IPS DF 6.9 (cell line): Measurements from ENCODE around the gene NFIB.

Experiments
- DNase-seq: peaks from one replicate; pipeline ENCODE4 v3.0.0-alpha.2; 2013; ENCODE audit warnings: low read depth, low spot score
- H3K27ac ChIP-seq: one replicate; pipeline ENCODE4 v1.5.1; 2013; ENCODE audit warnings: low read length, control low read depth
- H3K27me3 ChIP-seq: 2 replicates; pipeline ENCODE4 v1.6.1; 2013; ENCODE audit warnings: mild to moderate bottlenecking, low read length; ENCODE audit not compliant: control insufficient read depth, insufficient read depth
- H3K36me3 ChIP-seq: 2 replicates; pipeline ENCODE4 v1.6.1; 2013; ENCODE audit warnings: low read length; ENCODE audit not compliant: control insufficient read depth, insufficient read depth
- H3K4me1 ChIP-seq: 2 replicates; pipeline ENCODE4 v1.6.1; 2013; ENCODE audit warnings: low read length; ENCODE audit not compliant: control insufficient read depth, insufficient read depth
- H3K4me3 ChIP-seq: 2 replicates; pipeline ENCODE4 v1.5.1; 2013; ENCODE audit warnings: mild to moderate bottlenecking, low read length
- H3K9me3 ChIP-seq: 2 replicates; pipeline ENCODE4 v1.6.1; 2013; ENCODE audit warnings: low read length, inconsistent platforms; ENCODE audit not compliant: control insufficient read depth, insufficient read depth
- WGBS: extraction: QIAGEN DNeasy Blood & Tissue Kit; methylation state at CpG from one replicate; pipeline ENCODE4 v1.1.7; 2013; ENCODE audit warnings: mixed read lengths, missing lambda C conversion rate; ENCODE audit not compliant: insufficient read length, insufficient coverage; 5-methylcytosine and 5-hydroxymethylcytosine counted together

NFIB gene

DNA sequence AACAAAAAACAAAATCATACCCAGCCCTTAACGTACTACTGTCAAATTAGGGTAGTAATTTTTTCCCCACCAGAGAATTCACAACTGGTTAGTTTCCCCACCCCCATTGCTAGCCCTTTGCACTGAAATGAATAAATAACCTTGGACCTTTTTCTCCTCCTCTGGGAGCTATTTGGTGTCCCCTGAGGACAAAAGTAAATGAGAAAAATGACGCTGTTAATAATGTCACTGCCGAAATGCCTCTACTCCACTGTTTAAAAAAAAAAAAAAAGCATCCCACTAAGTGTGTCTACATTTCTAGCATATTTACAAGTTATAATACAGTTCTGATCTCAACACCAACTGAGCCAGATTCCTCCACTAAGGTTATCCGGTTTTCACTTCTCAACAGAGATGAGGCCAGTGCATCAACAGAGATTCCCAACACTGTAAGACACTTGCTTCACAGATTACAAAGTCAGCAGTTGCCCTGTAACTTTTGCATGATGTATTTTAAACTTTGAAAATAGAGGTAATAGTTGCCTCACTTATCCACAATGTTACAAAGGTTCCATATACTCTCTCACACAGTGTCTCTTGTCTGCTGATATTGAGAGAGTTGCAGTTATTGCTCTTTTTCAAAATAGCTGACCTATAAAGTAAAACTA lies 5.1 kb upstream of the NFIB start:
- H3K4me1 ChIP-seq = peaks cover 5% of the 10 kb centered on the region; the same call in 1 of the 2 replicates
- no peaks in the 10 kb centered on the region for H3K9me3 ChIP-seq
- no peak overlapping the region for H3K4me3 ChIP-seq
- no peaks in the 10 kb centered on the region for H3K27me3 ChIP-seq
- WGBS = no CpG with 5 or more reads among the region's 4 CpGs
- DNase-seq = no peak
- H3K36me3 ChIP-seq = no peaks in the 10 kb centered on the region
- H3K27ac ChIP-seq = no peak overlapping the region

DNA sequence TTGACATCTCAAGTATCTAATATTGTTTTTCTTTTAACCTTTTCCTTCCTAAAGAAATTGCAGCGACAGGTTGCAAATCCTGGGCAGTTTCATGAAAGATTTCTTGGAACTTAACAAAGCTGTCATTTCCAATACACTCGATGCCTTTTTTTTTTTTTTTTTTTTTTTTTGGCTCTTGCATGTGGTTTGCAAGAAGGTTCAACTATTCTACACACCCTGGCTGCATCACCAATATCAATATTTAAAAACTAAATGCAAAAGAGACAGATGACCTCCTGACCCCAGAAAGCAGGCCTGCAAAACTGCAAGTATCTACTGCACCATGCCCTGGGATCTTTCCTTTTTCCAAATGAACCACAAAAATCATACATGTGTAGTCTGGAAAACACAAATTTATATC lies 4.4 kb upstream of the NFIB start:
- H3K27me3 ChIP-seq = no peaks in the 10 kb centered on the region
- no peak overlapping the region for H3K27ac ChIP-seq
- no peaks in the 10 kb centered on the region for H3K9me3 ChIP-seq
- peaks cover 5% of the 10 kb centered on the region; the same call in 1 of the 2 replicates for H3K4me1 ChIP-seq
- no peak overlapping the region for H3K4me3 ChIP-seq
- WGBS = no CpG with 5 or more reads among the region's 2 CpGs
- H3K36me3 ChIP-seq = no peaks in the 10 kb centered on the region
- DNase-seq = no peak

DNA sequence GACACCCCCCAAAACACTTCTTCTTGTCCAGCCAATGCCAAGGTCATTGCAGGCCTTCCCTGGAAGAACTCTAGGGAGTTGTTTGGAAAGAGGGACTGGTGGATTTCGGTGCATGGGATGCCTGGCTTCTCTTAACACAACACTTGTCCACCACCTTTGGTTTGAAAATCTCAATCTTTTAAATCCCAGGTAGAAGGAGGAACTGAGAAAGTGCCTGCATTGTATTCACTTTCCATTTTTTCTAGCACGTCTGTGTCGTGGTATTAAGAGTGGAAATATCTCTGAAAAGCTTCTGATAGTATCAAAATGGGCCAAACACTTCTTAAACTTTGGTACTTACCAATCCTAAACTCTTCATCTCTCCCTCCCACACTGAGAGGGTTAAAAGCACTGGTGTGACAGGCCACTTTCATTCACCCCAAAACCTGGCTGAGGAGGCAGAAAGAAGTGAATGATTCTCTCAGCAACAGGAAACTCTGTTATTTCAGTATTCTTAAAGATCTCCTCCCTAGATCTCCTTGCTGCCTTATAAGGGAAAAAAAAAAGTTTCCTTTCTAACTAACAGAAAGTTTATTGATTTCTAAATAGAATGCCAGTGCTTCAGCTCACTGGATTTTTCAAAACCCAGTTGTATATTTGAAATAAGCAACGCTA lies 3.9 kb upstream of the NFIB start:
- H3K27me3 ChIP-seq = no peaks in the 10 kb centered on the region

DNA sequence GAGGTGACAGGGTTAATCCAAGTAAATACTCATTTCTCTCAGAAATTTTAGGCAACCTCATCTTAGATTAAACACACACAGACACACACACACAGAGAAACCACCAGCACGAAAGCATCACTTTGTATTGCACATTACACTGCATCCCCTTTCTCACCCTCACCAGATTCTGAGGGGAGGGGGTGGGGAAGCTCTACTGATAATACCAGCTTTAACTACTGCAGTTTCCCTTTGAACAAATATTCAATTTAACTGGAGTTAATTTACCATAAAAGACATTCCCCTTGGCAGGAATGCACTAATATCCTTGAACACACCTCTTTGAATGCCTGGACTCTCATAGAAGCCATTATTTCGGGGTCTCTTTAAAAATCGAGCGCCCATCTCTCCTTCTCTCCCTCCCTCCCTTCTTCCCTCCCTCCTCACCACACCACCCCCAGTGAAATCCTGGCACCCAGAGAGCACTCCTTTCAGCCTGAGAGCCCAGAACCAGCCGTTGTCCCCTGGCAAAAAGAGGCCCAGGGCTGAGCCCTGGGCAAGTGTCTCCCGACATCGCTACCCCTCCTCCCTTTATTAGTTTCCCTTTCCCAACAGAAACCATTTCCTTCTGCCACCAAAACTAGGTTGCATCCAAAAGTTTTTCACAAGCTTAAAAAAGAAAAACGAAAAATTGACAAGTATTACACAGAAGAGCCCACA lies 2.8 kb upstream of the NFIB start:
- no CpG with 5 or more reads among the region's 8 CpGs for WGBS
- H3K4me1 ChIP-seq = peaks cover 5% of the 10 kb centered on the region; the same call in 1 of the 2 replicates

More for the DNA sequence above, 3.9 kb upstream of the NFIB start:
- Histone ChIP-seq H3K9me3 (no peaks in the 10 kb centered on the region), H3K4me1 (peaks cover 5% of the 10 kb centered on the region; the same call in 1 of the 2 replicates), H3K27ac (no peak overlapping the region), H3K36me3 (no peaks in the 10 kb centered on the region), H3K4me3 (no peak overlapping the region)
- DNase-seq = no peak
- no CpG with 5 or more reads among the region's 4 CpGs for WGBS

DNA sequence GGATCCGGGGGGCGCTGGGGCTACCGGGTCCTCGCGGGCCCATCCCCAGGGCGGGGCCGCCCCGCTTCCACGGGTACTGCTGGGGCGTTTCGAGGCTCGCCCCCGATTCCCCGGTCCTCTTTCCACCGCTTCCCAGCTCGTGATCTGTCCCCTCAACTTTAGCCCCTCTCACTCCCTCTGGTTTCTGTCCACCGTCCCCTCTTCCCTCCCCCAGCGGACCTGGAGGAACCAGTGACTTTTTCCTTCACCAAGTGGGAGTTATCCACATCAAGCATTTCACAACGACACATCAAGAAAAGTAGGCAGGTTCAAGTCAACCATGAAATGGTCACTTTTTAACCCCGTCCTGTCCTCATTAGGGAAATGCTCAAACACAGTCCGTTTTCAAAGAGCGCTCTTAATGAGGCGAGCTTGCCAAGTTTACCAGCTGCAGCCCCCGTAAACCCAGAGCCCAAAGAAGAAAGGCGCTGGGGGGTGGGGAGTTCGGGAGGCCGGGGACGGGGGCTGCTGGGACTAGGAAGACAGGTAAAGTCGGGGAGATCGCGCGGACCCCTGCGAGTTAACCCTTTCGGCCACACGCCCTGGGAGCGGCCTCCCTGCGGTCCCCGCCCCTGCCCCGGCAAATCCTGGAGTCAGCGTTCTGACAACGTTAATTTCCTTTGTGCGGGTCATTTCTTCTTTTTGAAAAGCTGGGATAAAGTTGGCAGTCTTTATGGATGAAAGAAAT lies 2.1 kb upstream of the NFIB start:
- WGBS = no CpG with 5 or more reads among the region's 42 CpGs
- H3K4me1 ChIP-seq = peaks cover 5% of the 10 kb centered on the region; the same call in 1 of the 2 replicates
- H3K27ac ChIP-seq = no peak overlapping the region
- H3K9me3 ChIP-seq = no peaks in the 10 kb centered on the region
- H3K36me3 ChIP-seq = no peaks in the 10 kb centered on the region
- no peak for DNase-seq
- H3K27me3 ChIP-seq = no peaks in the 10 kb centered on the region
- H3K4me3 ChIP-seq = peak overlapping the region; percentile 90; the same call in 1 of the 2 replicates

More for the DNA sequence above, 2.8 kb upstream of the NFIB start:
- H3K27ac ChIP-seq = no peak overlapping the region
- H3K9me3 ChIP-seq = no peaks in the 10 kb centered on the region
- peak overlapping the region; percentile 90; the same call in 1 of the 2 replicates for H3K4me3 ChIP-seq
- no peaks in the 10 kb centered on the region for H3K27me3 ChIP-seq
- H3K36me3 ChIP-seq = no peaks in the 10 kb centered on the region
- no peak for DNase-seq

DNA sequence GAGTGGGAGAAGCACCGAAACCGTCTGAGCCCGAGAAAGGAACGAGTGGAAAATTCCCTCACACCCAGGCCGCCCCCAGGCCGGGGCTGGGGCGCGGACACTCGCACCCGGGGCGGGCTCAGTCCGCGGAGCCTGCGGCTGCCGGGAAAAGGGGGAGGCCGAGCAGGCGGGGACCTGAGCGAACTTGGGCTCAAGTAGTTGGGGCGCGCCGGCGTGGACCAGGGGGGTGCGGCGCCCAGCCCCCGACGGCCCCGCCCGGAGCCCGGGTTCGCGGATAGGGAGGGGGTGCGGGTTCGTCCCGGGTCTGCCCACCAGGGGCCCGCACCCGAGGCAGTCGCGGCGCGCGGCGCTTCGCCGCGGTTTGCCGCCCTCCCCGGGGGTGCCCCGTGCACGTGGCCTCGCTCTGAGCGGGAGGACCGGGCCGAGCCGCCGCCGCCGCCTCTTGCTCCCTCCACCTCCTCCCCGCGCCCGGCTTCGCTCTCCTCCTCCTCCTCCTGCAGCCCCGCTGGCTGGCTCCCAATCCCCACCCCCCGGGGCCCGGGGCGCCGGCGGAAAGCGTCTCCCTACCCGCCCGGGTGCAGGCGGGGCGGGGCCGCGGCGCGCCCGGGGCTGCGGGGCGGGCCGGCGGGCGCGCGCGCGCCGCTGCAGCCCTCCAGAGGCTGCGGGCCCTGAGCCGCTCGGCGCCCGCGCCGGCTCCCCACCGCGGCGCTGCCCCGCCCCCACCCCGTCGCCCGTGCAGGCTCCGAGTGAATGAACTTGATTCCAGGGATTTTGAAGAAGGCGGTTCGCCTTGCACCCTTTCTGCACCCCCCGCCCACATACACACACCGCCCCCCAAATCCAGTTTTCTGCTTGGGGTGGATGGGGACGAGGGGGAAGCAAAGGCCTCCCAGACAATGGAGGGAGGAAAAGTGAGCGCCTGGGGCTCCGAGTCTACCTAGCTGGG lies 1.3 kb upstream of the NFIB start:
- no CpG with 5 or more reads among the region's 109 CpGs for WGBS
- Histone ChIP-seq H3K27me3 (no peaks in the 10 kb centered on the region), H3K9me3 (no peaks in the 10 kb centered on the region), H3K36me3 (no peaks in the 10 kb centered on the region), H3K4me3 (peak overlapping the region; percentile 90; the same call in 1 of the 2 replicates), H3K4me1 (peaks cover 5% of the 10 kb centered on the region; the same call in 1 of the 2 replicates), H3K27ac (no peak overlapping the region)
- DNase-seq = no peak

DNA sequence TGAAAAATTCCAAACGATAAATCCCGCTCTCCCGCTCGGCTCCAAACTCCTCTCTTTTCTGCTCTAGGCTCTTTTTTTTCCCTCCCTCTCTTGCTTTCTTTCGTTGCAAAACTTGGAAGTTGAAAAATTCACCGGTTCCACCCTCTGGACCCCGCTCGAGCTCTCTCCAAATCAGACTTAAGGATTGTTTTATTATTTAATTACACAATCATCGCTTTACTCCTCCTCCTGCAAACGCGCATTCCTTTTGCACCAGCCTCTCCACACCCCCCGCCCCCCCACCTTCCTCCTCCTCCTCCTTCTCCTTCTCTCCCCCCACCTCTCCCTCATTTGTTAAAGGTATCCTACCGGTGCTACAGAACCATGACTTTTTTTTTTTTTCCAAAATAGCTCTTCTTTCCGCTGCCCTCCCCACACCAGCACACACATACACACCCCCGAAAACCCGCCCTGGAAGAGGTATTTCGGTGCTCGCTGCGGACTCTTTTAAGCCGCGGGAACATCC lies 535 bp upstream of the NFIB start:
- peaks cover 5% of the 10 kb centered on the region; the same call in 1 of the 2 replicates for H3K4me1 ChIP-seq
- no peaks in the 10 kb centered on the region for H3K36me3 ChIP-seq
- H3K27ac ChIP-seq = no peak overlapping the region
- peak overlapping the region; percentile 90; the same call in 1 of the 2 replicates for H3K4me3 ChIP-seq
- no peaks in the 10 kb centered on the region for H3K27me3 ChIP-seq
- WGBS = no CpG with 5 or more reads among the region's 21 CpGs
- DNase-seq = no peak
- H3K9me3 ChIP-seq = no peaks in the 10 kb centered on the region

DNA sequence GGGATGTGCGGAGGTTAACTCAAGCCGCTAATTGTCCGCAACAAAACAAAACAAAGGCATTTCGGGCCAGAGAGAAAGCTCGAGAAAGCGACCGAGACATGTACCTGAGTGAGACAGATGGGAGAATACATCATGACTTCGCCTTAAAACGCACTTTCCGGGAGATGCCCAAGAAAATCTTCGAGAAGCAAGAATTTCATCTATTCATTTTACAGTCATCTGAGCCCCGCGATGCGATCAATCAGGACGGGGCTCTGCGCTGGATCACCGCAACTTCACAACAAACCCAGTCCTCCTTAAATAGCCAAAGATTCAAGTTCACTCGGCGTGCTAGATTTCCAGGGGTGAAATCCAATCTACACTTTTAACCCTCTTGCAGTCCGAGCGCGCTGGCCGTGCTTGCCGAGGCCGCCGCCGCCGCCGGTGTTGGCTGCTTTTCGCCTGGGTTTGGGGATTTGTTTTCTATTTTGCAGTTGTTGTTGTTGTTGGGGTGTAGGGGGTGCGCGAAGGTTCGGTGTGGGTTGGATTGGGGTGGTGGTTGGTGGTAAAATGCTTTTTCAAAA lies 482 bp downstream of the NFIB start:
- Histone ChIP-seq H3K9me3 (no peaks in the 10 kb centered on the region), H3K4me1 (peaks cover 6% of the 10 kb centered on the region; the same call in 1 of the 2 replicates), H3K27me3 (no peaks in the 10 kb centered on the region), H3K4me3 (peak overlapping the region; percentile 90), H3K36me3 (no peaks in the 10 kb centered on the region), H3K27ac (no peak overlapping the region)
- no peak for DNase-seq
- WGBS = 100% methylated on average over 3 of the region's 33 CpGs

DNA sequence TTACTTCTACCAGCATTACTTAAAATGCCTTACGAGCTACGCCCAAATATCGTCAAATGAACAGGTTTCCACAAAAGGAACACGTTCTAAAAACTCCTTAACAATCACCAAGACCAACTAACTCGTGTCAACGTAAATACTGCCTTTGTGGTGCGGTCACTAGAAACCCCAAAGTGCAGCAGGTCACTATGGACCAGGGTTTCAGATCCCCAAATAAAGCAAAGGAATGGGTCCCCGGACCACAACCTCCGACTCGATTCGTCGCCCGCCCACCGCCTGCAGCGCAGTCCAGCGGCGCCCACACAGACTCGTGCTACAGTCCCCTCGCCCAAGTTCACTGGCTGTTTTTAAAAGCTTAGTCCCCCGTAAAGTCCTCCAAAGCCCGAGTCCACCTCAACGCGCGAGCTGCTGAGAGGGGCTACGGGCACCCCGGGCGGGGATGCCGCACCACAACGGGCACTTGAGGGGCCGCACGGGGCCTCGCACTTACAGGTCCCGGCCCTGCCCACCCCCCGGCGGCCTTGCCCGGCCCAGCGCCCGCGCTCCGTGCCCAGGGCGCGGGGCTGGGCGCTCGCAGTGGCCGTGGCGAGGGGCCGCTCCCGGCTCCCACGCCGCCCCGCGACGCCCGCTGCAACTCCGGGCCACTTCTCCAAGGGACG lies 1.1 kb downstream of the NFIB start:
- no peak for DNase-seq
- Histone ChIP-seq H3K27me3 (no peaks in the 10 kb centered on the region), H3K36me3 (no peaks in the 10 kb centered on the region), H3K4me3 (peak overlapping the region; percentile 90; the same call in 1 of the 2 replicates), H3K27ac (no peak overlapping the region), H3K9me3 (no peaks in the 10 kb centered on the region), H3K4me1 (peaks cover 6% of the 10 kb centered on the region; the same call in 1 of the 2 replicates)
- WGBS = no CpG with 5 or more reads among the region's 56 CpGs
